ENCODE results near the gene ETS1.

DNA sequence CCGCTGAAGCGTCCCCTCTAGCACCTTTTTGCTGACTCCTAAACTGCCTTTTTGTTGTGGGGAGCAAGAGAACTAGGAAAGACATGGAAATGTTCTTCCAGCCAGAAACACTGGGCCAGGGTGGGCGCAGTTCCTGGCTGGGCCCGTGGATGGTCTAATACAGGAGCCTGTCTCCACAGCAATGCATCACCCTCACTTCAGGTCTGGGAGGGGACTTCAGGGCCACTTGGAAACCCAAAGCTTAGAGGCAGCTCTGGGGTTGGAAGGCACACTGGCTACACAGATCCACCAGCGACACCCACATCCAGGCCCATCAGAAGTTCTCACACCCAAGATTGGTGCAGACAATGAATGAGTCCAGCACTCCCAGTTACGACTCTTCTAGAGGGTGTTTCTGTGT, 120.3 kb downstream of the ETS1 start:
- TF ChIP-seq, protein P1, sequence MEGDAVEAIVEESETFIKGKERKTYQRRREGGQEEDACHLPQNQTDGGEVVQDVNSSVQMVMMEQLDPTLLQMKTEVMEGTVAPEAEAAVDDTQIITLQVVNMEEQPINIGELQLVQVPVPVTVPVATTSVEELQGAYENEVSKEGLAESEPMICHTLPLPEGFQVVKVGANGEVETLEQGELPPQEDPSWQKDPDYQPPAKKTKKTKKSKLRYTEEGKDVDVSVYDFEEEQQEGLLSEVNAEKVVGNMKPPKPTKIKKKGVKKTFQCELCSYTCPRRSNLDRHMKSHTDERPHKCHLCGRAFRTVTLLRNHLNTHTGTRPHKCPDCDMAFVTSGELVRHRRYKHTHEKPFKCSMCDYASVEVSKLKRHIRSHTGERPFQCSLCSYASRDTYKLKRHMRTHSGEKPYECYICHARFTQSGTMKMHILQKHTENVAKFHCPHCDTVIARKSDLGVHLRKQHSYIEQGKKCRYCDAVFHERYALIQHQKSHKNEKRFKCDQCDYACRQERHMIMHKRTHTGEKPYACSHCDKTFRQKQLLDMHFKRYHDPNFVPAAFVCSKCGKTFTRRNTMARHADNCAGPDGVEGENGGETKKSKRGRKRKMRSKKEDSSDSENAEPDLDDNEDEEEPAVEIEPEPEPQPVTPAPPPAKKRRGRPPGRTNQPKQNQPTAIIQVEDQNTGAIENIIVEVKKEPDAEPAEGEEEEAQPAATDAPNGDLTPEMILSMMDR (conservative IDR thresholded peaks at IDR 0.05; ENCODE audit: low read depth in 2 of 2), result no peak
- no peak for TF ChIP-seq EZH2phosphoT487 (IDR thresholded peaks at IDR 0.05; ENCODE audit: unreplicated experiment)
- TF ChIP-seq, protein P2, sequence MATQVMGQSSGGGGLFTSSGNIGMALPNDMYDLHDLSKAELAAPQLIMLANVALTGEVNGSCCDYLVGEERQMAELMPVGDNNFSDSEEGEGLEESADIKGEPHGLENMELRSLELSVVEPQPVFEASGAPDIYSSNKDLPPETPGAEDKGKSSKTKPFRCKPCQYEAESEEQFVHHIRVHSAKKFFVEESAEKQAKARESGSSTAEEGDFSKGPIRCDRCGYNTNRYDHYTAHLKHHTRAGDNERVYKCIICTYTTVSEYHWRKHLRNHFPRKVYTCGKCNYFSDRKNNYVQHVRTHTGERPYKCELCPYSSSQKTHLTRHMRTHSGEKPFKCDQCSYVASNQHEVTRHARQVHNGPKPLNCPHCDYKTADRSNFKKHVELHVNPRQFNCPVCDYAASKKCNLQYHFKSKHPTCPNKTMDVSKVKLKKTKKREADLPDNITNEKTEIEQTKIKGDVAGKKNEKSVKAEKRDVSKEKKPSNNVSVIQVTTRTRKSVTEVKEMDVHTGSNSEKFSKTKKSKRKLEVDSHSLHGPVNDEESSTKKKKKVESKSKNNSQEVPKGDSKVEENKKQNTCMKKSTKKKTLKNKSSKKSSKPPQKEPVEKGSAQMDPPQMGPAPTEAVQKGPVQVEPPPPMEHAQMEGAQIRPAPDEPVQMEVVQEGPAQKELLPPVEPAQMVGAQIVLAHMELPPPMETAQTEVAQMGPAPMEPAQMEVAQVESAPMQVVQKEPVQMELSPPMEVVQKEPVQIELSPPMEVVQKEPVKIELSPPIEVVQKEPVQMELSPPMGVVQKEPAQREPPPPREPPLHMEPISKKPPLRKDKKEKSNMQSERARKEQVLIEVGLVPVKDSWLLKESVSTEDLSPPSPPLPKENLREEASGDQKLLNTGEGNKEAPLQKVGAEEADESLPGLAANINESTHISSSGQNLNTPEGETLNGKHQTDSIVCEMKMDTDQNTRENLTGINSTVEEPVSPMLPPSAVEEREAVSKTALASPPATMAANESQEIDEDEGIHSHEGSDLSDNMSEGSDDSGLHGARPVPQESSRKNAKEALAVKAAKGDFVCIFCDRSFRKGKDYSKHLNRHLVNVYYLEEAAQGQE (IDR thresholded peaks at IDR 0.05; ENCODE audit: unreplicated experiment), result no peak
- no peak for TF ChIP-seq EZH2 (IDR thresholded peaks at IDR 0.05; ENCODE audit: low read depth, unreplicated experiment)
- no peak for TF ChIP-seq STAT1 (IDR thresholded peaks at IDR 0.05; ENCODE audit: unreplicated experiment)
- no peak for TF ChIP-seq ZNF331 (CRISPR knock-in tag; IDR thresholded peaks at IDR 0.05; ENCODE audit: low read depth)
- no peak for TF ChIP-seq POLR2AphosphoS5 (IDR thresholded peaks at IDR 0.05; ENCODE audit: low read depth)
- TF ChIP-seq JUNB (IDR thresholded peaks at IDR 0.05; ENCODE audit: unreplicated experiment), result no peak
- no peak for TF ChIP-seq ZNF114 (CRISPR knock-in tag; IDR thresholded peaks at IDR 0.05)
